ENCODE measurements around the gene PICK1.

DNA sequence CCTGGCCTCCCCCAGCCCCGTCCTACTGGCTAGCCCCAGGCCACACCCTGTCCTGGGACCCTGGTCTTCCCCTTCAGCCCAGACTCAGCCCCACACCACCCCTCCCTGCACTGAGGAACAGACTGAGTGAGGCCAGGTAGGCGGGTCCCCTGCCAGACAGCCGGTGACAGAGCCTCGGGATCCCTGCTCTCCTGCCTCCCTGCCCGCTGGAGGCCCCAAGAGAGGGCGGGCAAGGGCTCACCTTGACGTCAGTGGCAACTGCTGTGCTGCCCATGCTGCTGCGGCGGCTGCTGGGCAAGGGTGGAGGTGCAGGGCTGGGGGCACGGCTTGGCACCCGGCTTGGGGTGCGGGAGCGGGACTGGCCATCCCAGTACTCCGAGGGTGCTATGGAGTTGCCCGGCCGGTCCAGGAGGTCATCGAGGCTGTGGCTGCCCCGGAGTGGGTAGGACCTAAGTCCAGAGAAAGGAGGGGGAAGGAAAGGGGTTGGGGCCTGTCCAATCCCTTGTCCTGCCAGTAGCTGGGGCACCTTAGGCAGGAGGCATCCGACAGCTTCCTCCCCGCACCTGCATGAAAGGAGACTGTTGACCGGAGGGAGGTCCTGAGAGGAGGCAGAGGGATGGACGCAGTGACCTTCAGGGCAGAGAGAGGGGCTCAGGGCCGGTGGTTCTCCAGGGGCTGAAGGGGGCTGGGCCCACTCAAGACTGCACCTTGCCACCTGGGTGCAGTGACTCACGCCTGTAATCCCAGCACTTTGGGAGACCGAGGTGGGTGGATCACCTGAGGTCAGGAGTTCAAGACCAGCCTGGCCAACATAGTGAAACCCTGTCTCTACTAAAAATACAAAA, 29.0 kb downstream of the PICK1 start:
- no peak for TF ChIP-seq CTCF (conservative IDR thresholded peaks at IDR 0.05; ENCODE audit: low read depth, low read length)
- TF ChIP-seq EZH2phosphoT487 (IDR thresholded peaks at IDR 0.05; ENCODE audit: borderline replicate concordance, low read length): no peak
- no peak for TF ChIP-seq EZH2 (IDR thresholded peaks at IDR 0.05; ENCODE audit: low read length, unreplicated experiment)

All from PC-3 (cell line).